SH-SY5Y (cell line): ENCODE measurements around the gene ID2.

Experiments used
- GATA2 ChIP-seq: IDR thresholded peaks from 2 replicates; pipeline ENCODE4 v1.6.1; 2011; ENCODE audit warnings: mild to moderate bottlenecking, low read depth, low read length
- GATA3 ChIP-seq: IDR thresholded peaks from 2 replicates; pipeline ENCODE4 v1.6.1; 2011; ENCODE audit warnings: low read depth, mild to moderate bottlenecking, low read length, moderate library complexity

- TF ChIP-seq GATA3 (no peak), GATA2 (no peak)
Measured at GRCh38 chr2:8732601-8733000, 50.7 kb downstream of the ID2 start.
